GM12872 (cell line): ENCODE data around the gene OR2W3.

Experiments used
- CTCF ChIP-seq: IDR thresholded peaks from 3 replicates; pipeline ENCODE4 v1.5.1; 2011; ENCODE audit warnings: low read depth, mild to moderate bottlenecking, low read length, moderate library complexity; ENCODE audit not compliant: insufficient read depth

The OR2W3 gene

GRCh38 chr1:247923941-247924340 is 28.6 kb downstream of the OR2W3 start:
- no peak for TF ChIP-seq CTCF

- no peak for TF ChIP-seq CTCF
Observed at GRCh38 chr1:247924868-247925267, 29.5 kb downstream of the OR2W3 start, which contains the start of gene OR2AJ1. Gene OR2AJ1 (plus strand): TSS chr1:247924889. CDS start chr1:247933769, 8,880 bp downstream.

- TF ChIP-seq CTCF, result no peak
Observed at GRCh38 chr1:247933989-247934388, 38.6 kb downstream of the OR2W3 start.

GRCh38 chr1:247935781-247936180 is 40.4 kb downstream of the OR2W3 start:
- no peak for TF ChIP-seq CTCF

GRCh38 chr1:247936415-247936814 is 41.0 kb downstream of the OR2W3 start:
- TF ChIP-seq CTCF, result no peak

- peak; percentile 84 for TF ChIP-seq CTCF
Observed at GRCh38 chr1:247936965-247937734, 41.8 kb downstream of the OR2W3 start.

GRCh38 chr1:247942624-247943023 is 47.2 kb downstream of the OR2W3 start:
- no peak for TF ChIP-seq CTCF
